OCI-LY1 (cell line): ENCODE data around the gene LNP1.

Experiments
- H2AFZ ChIP-seq: fragments of 200-600 bp; sonication (generic), shearing (Covaris generic); 2 replicates; pipeline ENCODE4 v1.6.0; 2014; ENCODE audit warnings: antibody characterized with exemption, mild to moderate bottlenecking, low read length
- H3F3A ChIP-seq: fragments of 200-600 bp; sonication (generic), shearing (Covaris generic); 2 replicates; pipeline ENCODE4 v1.6.0; 2014; ENCODE audit warnings: mild to moderate bottlenecking, antibody characterized with exemption, low read length, moderate library complexity; ENCODE audit not compliant: insufficient read depth
- H3K27ac ChIP-seq: fragments of 200-600 bp; sonication (generic); 2 replicates; pipeline ENCODE4 v1.5.1; 2014; ENCODE audit warnings: low read length, mixed run types, mild to moderate bottlenecking, low read depth; ENCODE audit not compliant: poor library complexity, severe bottlenecking
- H3K27me3 ChIP-seq: fragments of 200-600 bp; sonication (generic); 2 replicates; pipeline ENCODE4 v1.6.0; 2014; ENCODE audit warnings: antibody characterized with exemption, mild to moderate bottlenecking, low read length, moderate library complexity; ENCODE audit not compliant: insufficient read depth
- H3K36me3 ChIP-seq: fragments of 200-600 bp; sonication (generic); 2 replicates; pipeline ENCODE4 v1.6.1; 2014; ENCODE audit warnings: mild to moderate bottlenecking, antibody characterized with exemption, low read length, moderate library complexity, mixed read lengths; ENCODE audit not compliant: insufficient read depth
- H3K4me1 ChIP-seq: fragments of 200-600 bp; sonication (generic); 2 replicates; pipeline ENCODE4 v1.5.1; 2014; ENCODE audit warnings: mild to moderate bottlenecking, low read length, moderate library complexity; ENCODE audit not compliant: insufficient read depth, severe bottlenecking
- H3K4me2 ChIP-seq: fragments of 200-600 bp; sonication (generic), shearing (Covaris generic); 2 replicates; pipeline ENCODE4 v1.6.1; 2014; ENCODE audit warnings: low read length
- H3K4me3 ChIP-seq: fragments of 200-600 bp; sonication (generic); 2 replicates; pipeline ENCODE4 v1.5.1; 2014; ENCODE audit warnings: low read length, low read depth, mild to moderate bottlenecking, mixed read lengths; ENCODE audit not compliant: poor library complexity, severe bottlenecking
- H3K79me2 ChIP-seq: fragments of 200-600 bp; shearing (Covaris generic); 2 replicates; pipeline ENCODE4 v1.6.1; 2016; ENCODE audit warnings: mixed run types, low read length, mixed read lengths; ENCODE audit not compliant: insufficient read depth
- H3K9ac ChIP-seq: fragments of 200-600 bp; sonication (generic), shearing (Covaris generic); 2 replicates; pipeline ENCODE4 v1.6.1; 2014; ENCODE audit warnings: mild to moderate bottlenecking, low read length, mixed read lengths
- H3K9me2 ChIP-seq: fragments of 200-600 bp; sonication (generic), shearing (Covaris generic); 2 replicates; pipeline ENCODE4 v1.6.1; 2014; ENCODE audit warnings: low read depth, mild to moderate bottlenecking, low read length, mixed read lengths
- H3K9me3 ChIP-seq: fragments of 200-600 bp; shearing (Covaris generic); 2 replicates; pipeline ENCODE4 v1.6.1; 2014; ENCODE audit warnings: low read length, mixed read lengths
- H4K20me1 ChIP-seq: fragments of 200-600 bp; sonication (generic), shearing (Covaris generic); 2 replicates; pipeline ENCODE4 v1.6.0; 2016; ENCODE audit warnings: mild to moderate bottlenecking, low read length; ENCODE audit not compliant: insufficient read depth
- EZH2 ChIP-seq: fragments of 200-600 bp; sonication (generic), shearing (Covaris generic); IDR thresholded peaks from 2 replicates; pipeline ENCODE4 v1.8.0; 2017; ENCODE audit warnings: borderline replicate concordance, mixed run types, mild to moderate bottlenecking, antibody characterized with exemption, low read length, moderate library complexity, mixed read lengths
- TF ChIP-seq, protein P1 (sequence below): fragments of 200-600 bp; sonication (generic), shearing (Covaris generic); IDR thresholded peaks from 2 replicates; pipeline ENCODE4 v1.5.1; 2017; ENCODE audit warnings: mild to moderate bottlenecking, antibody characterized with exemption, low read length, moderate library complexity, mixed read lengths

LNP1 gene

DNA sequence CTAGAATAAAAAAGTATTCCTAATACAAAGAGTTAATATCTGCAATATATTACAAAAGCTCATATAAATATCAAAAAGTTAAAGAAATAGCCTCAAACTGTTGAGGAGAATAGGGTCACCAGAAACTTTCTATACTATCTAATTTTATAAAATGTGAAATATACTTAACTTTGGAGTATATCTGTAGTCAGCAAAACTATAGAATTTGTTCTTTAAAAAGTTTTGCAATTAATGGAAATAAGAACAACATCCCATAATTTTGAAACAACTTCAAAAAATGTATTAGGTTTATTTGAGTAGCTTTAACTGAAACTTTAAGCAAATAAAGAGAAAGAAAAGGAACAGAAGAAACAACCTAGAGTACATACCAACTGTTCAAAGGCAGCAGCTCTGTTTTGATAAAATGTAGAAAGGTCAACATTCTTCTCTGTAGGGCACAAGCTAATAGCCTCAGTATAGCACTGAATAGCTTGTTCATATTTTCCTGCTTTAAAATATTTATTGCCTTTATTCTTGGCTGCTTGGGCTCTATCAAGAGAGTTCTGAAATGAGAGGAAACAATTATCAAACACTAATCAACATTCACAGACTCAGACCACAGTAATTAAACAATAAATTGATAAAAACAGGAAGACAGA lies 14.8 kb upstream of the LNP1 start:
- no peak overlapping the region for H3K4me2 ChIP-seq
- H3K4me1 ChIP-seq: no peaks in the 10 kb centered on the region
- H4K20me1 ChIP-seq: no peaks in the 10 kb centered on the region
- peaks cover 48% of the 10 kb centered on the region for H3K79me2 ChIP-seq
- no peaks in the 10 kb centered on the region; the same call in 1 of the 2 replicates for H3F3A ChIP-seq
- no peak overlapping the region for H3K9ac ChIP-seq
- H3K4me3 ChIP-seq: no peak overlapping the region
- no peak for TF ChIP-seq EZH2
- TF ChIP-seq, protein P1, sequence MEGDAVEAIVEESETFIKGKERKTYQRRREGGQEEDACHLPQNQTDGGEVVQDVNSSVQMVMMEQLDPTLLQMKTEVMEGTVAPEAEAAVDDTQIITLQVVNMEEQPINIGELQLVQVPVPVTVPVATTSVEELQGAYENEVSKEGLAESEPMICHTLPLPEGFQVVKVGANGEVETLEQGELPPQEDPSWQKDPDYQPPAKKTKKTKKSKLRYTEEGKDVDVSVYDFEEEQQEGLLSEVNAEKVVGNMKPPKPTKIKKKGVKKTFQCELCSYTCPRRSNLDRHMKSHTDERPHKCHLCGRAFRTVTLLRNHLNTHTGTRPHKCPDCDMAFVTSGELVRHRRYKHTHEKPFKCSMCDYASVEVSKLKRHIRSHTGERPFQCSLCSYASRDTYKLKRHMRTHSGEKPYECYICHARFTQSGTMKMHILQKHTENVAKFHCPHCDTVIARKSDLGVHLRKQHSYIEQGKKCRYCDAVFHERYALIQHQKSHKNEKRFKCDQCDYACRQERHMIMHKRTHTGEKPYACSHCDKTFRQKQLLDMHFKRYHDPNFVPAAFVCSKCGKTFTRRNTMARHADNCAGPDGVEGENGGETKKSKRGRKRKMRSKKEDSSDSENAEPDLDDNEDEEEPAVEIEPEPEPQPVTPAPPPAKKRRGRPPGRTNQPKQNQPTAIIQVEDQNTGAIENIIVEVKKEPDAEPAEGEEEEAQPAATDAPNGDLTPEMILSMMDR: no peak
- H2AFZ ChIP-seq: no peak overlapping the region
- no peaks in the 10 kb centered on the region for H3K9me2 ChIP-seq
- peaks cover 12% of the 10 kb centered on the region for H3K9me3 ChIP-seq
- peaks cover 95% of the 10 kb centered on the region for H3K36me3 ChIP-seq
- no peak overlapping the region for H3K27ac ChIP-seq
- H3K27me3 ChIP-seq: no peaks in the 10 kb centered on the region

DNA sequence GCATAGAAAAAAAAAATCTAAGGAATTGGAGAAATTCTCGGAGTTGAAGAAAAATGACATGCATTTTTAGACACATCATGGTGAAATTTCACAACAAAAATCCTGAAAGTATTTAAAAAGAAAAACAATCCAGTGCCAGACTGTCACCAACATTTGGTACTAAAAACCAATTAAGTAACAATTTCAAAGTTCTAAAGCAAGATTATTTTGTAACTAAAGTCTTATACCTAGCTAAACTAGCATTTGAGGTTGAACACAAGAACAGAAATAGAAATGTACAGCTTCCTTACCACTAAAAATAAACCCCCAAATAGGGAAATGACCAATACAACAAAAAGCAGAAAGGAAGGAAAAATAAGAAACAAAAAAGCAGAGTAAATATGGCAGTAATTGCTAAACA lies 12.3 kb upstream of the LNP1 start:
- Histone ChIP-seq H2AFZ (no peak overlapping the region), H3K27ac (no peak overlapping the region), H3K9ac (no peak overlapping the region), H3K27me3 (no peaks in the 10 kb centered on the region), H3K4me3 (no peak overlapping the region), H3F3A (no peaks in the 10 kb centered on the region; the same call in 1 of the 2 replicates), H3K4me2 (no peak overlapping the region), H4K20me1 (no peaks in the 10 kb centered on the region), H3K79me2 (peaks cover 73% of the 10 kb centered on the region), H3K9me2 (no peaks in the 10 kb centered on the region), H3K9me3 (peaks cover 12% of the 10 kb centered on the region), H3K36me3 (peaks cover 89% of the 10 kb centered on the region), H3K4me1 (no peaks in the 10 kb centered on the region)
- no peak for TF ChIP-seq EZH2
- TF ChIP-seq, protein P1: no peak

- no peak overlapping the region for H2AFZ ChIP-seq
- peaks cover 32% of the 10 kb centered on the region for H3K4me1 ChIP-seq
- 0 out of 2 replicates have a peak, but pooled peaks cover 3% of the 10 kb centered on the region for H3F3A ChIP-seq
- TF ChIP-seq EZH2: no peak
- TF ChIP-seq, protein P1: no peak
- H3K9ac ChIP-seq: no peak overlapping the region
- H4K20me1 ChIP-seq: no peaks in the 10 kb centered on the region
- no peaks in the 10 kb centered on the region for H3K9me2 ChIP-seq
- H3K36me3 ChIP-seq: peaks cover 46% of the 10 kb centered on the region
- H3K27me3 ChIP-seq: no peaks in the 10 kb centered on the region
- peaks cover 98% of the 10 kb centered on the region for H3K79me2 ChIP-seq
- H3K27ac ChIP-seq: no peak overlapping the region
- no peak overlapping the region for H3K4me2 ChIP-seq
- H3K9me3 ChIP-seq: no peaks in the 10 kb centered on the region
- no peak overlapping the region for H3K4me3 ChIP-seq
These were observed 5.5 kb upstream of the LNP1 start for GRCh38 chr3:100395679-100396431.
